Measurements from ENCODE around the gene XRCC4. TPM values are rescaled to one million over a fixed set of nuclear protein-coding genes. Genes with fewer than 3 reads are reported as not detected.
"Not testable (repeated sequence)": the region's sequence is repeated elsewhere in the genome, so short reads cannot be mapped to it uniquely, and the experiment has no call there.

Gene XRCC4
- total and polyA plus RNA-seq, 8 donors, result 0.91 to 3.7 (median 1.8) TPM

DNA sequence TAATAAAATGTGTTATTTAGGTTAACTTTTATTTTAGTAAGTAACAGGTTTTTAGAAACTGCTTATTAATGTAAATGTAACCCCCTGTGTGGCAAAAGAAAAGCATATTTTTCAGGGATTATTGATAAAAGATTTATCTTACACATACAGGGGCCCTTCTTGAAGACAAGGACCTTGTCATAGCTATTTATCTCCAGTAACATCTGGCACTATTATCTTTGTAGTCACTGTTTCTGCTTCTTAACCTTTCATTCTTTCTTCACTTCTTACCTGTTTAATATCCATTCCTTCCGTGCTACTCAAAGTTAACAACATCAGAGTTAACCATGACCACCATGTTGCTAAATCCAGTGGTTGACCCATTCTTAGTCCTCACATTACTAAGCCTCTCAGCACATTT lies 276.4 kb downstream of the XRCC4 start:
- Histone ChIP-seq H3K27ac (no peak overlapping the region), H3K4me3 (no peak overlapping the region), H3K27me3 (no peaks in the 10 kb centered on the region), H3K9me3 (no peaks in the 10 kb centered on the region), H3K4me1 (no peaks in the 10 kb centered on the region), H3K36me3 (no peaks in the 10 kb centered on the region)
- WGBS, 2 donors, result 88 to 97% methylated on average over 1 of the region's 1 CpG
- intact Hi-C loops (cut with DNase I), result no loop called here
- FAIRE-seq (no peak), ATAC-seq (no peak), DNase-seq (no peak)
- TF ChIP-seq, protein P1, sequence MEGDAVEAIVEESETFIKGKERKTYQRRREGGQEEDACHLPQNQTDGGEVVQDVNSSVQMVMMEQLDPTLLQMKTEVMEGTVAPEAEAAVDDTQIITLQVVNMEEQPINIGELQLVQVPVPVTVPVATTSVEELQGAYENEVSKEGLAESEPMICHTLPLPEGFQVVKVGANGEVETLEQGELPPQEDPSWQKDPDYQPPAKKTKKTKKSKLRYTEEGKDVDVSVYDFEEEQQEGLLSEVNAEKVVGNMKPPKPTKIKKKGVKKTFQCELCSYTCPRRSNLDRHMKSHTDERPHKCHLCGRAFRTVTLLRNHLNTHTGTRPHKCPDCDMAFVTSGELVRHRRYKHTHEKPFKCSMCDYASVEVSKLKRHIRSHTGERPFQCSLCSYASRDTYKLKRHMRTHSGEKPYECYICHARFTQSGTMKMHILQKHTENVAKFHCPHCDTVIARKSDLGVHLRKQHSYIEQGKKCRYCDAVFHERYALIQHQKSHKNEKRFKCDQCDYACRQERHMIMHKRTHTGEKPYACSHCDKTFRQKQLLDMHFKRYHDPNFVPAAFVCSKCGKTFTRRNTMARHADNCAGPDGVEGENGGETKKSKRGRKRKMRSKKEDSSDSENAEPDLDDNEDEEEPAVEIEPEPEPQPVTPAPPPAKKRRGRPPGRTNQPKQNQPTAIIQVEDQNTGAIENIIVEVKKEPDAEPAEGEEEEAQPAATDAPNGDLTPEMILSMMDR (IDR thresholded peaks at IDR 0.05), result no peak

DNA sequence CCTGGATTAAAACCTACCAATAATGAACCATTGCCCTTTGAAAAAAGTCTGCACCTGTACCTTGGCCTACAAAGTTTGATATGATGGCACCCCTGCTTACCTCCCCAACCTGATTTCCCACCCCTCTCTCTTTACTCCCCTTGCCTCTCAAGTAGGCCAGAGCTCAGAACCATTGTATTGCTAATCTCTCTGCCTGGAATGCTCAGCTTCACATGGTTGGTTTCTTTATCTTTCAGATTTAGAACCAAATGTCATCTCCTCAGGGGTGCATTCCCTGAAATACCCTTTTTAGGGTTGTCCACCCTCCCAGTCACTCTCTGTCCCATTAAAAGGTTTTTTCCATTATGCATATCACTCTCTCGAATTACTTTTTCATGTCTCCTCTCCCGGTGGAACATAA lies 277.6 kb downstream of the XRCC4 start:
- 66 to 67% methylated on average over 2 of the region's 2 CpGs for WGBS, 2 donors
- intact Hi-C loops (cut with DNase I), result no loop called here
- no peak for FAIRE-seq

DNA sequence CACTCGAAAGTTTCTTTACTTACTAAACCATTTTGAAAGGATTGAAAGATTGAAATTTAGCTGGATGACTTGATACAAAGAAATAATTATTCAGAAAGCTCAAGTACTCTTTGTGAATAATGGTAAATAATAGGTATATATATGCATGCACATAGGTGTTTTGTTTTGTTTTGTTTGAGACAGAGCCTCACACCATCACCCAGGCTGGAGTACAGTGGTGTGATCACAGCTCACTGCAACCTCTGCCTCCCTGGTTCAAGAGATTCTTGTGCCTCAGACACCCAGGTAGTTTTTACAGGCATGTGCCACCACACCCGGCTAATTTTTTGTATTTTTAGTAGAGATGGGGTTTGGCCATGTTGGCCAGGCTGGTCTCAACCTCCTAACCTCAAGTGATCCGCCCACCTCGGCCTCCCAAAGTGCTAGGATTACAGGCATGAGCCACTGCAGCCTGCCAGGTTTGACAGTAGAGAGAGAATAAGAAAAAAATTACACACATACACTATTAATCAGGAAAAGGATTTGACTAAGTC lies 278.2 kb downstream of the XRCC4 start:
- 85% methylated on average over 4 of the region's 4 CpGs for WGBS, 2 donors
- H3K4me1 ChIP-seq; DNase-seq; H3K27ac ChIP-seq; H3K36me3 ChIP-seq; FAIRE-seq; intact Hi-C loops (cut with DNase I); H3K9me3 ChIP-seq; H3K4me3 ChIP-seq; H3K27me3 ChIP-seq; ATAC-seq: not testable (repeated sequence)

More for the DNA sequence above, 277.6 kb downstream of the XRCC4 start:
- Histone ChIP-seq H3K9me3 (no peaks in the 10 kb centered on the region), H3K27ac (no peak overlapping the region), H3K4me3 (no peak overlapping the region), H3K4me1 (no peaks in the 10 kb centered on the region), H3K36me3 (no peaks in the 10 kb centered on the region), H3K27me3 (no peaks in the 10 kb centered on the region)
- TF ChIP-seq, protein P1 (IDR thresholded peaks at IDR 0.05), result no peak
- ATAC-seq (no peak), DNase-seq (no peak)

DNA sequence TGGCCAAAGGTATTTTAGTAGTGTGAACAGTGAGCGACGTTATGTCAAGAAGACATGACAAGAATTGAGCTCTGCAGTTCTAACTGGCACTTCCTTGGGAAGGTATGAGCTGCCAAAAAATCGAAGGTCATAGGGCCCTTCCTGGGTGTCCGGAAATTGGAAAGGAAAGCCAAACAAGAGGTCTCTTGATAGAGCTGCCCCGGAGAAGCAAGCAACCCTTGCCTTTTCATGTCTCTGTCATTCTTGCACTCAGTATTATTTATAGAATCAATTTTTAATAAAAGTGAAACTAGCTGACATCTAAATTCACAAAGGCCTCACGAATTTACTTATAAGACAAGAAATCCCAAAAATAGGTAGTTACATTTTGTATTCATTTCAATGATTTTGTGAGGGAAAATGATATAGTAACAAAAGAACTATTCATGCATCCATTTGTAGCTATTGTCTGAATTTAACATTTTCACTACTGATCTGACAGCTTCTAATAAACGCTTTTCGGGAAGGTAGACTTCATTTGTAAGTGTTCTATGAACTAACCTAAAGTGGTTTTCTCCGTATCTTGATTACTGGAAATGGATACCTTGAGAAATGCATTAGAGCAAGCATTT lies 280.4 kb downstream of the XRCC4 start:
- DNase-seq, result no peak
- no peak overlapping the region for H3K27ac ChIP-seq
- no peaks in the 10 kb centered on the region for H3K36me3 ChIP-seq
- intact Hi-C loops (cut with DNase I), result no loop called here
- 77 to 80% methylated on average over 9 of the region's 9 CpGs for WGBS, 2 donors
- H3K4me3 ChIP-seq, result no peak overlapping the region
- no peaks in the 10 kb centered on the region for H3K27me3 ChIP-seq
- no peaks in the 10 kb centered on the region for H3K9me3 ChIP-seq
- no peak for ATAC-seq
- H3K4me1 ChIP-seq, result no peaks in the 10 kb centered on the region
- FAIRE-seq, result no peak
- TF ChIP-seq, protein P1 (IDR thresholded peaks at IDR 0.05), result no peak

DNA sequence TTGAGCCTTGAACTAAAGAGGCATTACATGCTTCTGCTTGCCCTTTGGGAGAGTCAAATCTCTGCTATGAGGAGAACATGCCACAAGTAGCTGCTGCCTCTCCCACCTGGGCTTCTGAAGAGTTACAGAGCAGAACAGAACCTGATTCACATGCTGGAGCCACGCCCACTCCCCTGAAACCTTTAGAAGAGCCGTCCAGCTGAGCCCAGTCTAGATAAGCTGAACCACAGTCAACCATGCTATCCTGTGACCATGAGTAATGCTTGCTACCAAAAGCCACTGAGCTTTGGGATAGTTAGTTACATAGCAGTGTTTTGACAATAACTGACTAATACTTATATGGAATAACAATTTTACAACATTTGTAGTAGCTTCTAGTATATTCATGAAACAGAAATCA lies 283.2 kb downstream of the XRCC4 start:
- DNase-seq (no peak), FAIRE-seq (no peak), ATAC-seq (no peak)
- 84 to 88% methylated on average over 2 of the region's 2 CpGs for WGBS, 2 donors
- Histone ChIP-seq H3K9me3 (no peaks in the 10 kb centered on the region), H3K4me1 (no peaks in the 10 kb centered on the region), H3K36me3 (no peaks in the 10 kb centered on the region), H3K27me3 (no peaks in the 10 kb centered on the region), H3K4me3 (no peak overlapping the region), H3K27ac (no peak overlapping the region)
- TF ChIP-seq, protein P1 (IDR thresholded peaks at IDR 0.05), result no peak
- intact Hi-C loops (cut with DNase I), result no loop called here

Data from pancreas (tissue), 10 donors.